BJ (cell line): ENCODE results near the gene EPRS1. TPM values are rescaled to one million over a fixed set of nuclear protein-coding genes. Genes with fewer than 3 reads are reported as not detected.
"Not testable (repeated sequence)": the region's sequence is repeated elsewhere in the genome, so short reads cannot be mapped to it uniquely, and the experiment has no call there.

Experiments used
- CTCF ChIA-PET: fragments of 350-600 bp; formaldehyde crosslinking; extraction: SDS; loops from one replicate; lab custom pipeline; 2021; ENCODE audit warnings: antibody characterized with exemption, inconsistent platforms; lab: Yijun Ruan, JAX
- POLR2A ChIA-PET: fragments of 300-600 bp; sonication (Branson Sonifier 250); formaldehyde crosslinking; extraction: SDS; loops from one replicate; lab custom pipeline; 2021; ENCODE audit warnings: antibody characterized with exemption; lab: Charles Lee
- DNase-seq: peaks from one replicate; pipeline ENCODE4 v3.0.0-alpha.2; 2011; ENCODE audit warnings: low read depth
- H3K27me3 ChIP-seq: 2 replicates; pipeline ENCODE4 v1.6.0; 2011; ENCODE audit warnings: low read length; ENCODE audit not compliant: control insufficient read depth, insufficient read depth
- H3K36me3 ChIP-seq: 2 replicates; pipeline ENCODE4 v1.5.1; 2011; ENCODE audit warnings: low read length; ENCODE audit not compliant: control insufficient read depth, insufficient read depth
- H3K4me3 ChIP-seq: 2 replicates; pipeline ENCODE4 v1.5.1; 2011; ENCODE audit warnings: low read depth, mild to moderate bottlenecking, control low read depth, low read length
- polyA plus RNA-seq: library from polyadenylated mRNA; depleted of rRNA; stranded (reverse); fragments of >200 nt; gene quantifications from 2 replicates; pipeline ENCODE4 v1.2.3, GENCODE V29; 2011
- TF ChIP-seq, protein P1 (sequence below): IDR thresholded peaks from 2 replicates; pipeline ENCODE4 v1.5.1; 2011; ENCODE audit warnings: low read depth, mild to moderate bottlenecking, control low read depth, inconsistent platforms, low read length, moderate library complexity; ENCODE audit not compliant: insufficient read depth

The EPRS1 gene
- polyA plus RNA-seq, 1 experiment, result 88.7 TPM

GRCh38 chr1:220089650-220090556 is 43.6 kb upstream of the EPRS1 start, which contains the start of gene BPNT1:
TSS of gene BPNT1 (minus strand) at chr1:220089788. CDS start at chr1:220079846, 9,942 bp downstream.
- peak; percentile 61 for DNase-seq
- Histone ChIP-seq H3K36me3 (no peaks in the 10 kb centered on the region), H3K27me3 (no peaks in the 10 kb centered on the region), H3K4me3 (peak within 1 kb of the TSS; percentile 62)
- TF ChIP-seq, protein P1, sequence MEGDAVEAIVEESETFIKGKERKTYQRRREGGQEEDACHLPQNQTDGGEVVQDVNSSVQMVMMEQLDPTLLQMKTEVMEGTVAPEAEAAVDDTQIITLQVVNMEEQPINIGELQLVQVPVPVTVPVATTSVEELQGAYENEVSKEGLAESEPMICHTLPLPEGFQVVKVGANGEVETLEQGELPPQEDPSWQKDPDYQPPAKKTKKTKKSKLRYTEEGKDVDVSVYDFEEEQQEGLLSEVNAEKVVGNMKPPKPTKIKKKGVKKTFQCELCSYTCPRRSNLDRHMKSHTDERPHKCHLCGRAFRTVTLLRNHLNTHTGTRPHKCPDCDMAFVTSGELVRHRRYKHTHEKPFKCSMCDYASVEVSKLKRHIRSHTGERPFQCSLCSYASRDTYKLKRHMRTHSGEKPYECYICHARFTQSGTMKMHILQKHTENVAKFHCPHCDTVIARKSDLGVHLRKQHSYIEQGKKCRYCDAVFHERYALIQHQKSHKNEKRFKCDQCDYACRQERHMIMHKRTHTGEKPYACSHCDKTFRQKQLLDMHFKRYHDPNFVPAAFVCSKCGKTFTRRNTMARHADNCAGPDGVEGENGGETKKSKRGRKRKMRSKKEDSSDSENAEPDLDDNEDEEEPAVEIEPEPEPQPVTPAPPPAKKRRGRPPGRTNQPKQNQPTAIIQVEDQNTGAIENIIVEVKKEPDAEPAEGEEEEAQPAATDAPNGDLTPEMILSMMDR, result no peak
- POLR2A ChIA-PET, result no interaction called here
- CTCF ChIA-PET, result interaction anchor here (0.9 to 1.3 kb wide), 4 partner anchors 9 to 77 kb away, joined by 3 to 4 read pairs (median 4); no protein-coding TSS in a partner anchor

- DNase-seq, H3K36me3 ChIP-seq, POLR2A ChIA-PET, H3K4me3 ChIP-seq, H3K27me3 ChIP-seq, CTCF ChIA-PET: not testable (repeated sequence)
These were observed 40.0 kb upstream of the EPRS1 start for GRCh38 chr1:220086261-220086686.

DNA sequence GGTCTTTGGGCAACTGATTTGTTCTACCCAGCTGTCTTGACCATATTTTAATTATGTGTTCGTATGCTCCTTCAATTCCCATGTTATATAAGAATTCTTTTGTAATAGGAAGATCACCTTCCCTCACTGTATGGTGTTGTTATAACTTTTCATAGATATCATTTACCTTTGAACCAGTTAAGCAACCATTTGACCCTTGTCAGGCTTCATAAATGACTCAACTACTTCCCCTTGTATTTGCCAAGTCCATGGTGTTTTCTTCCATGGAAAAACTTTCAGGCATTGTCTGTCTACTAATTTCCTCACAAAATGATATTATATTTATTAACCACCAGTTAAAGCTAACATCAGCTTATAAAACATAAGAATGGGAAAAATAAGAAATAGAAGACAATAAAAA is 38.2 kb upstream of the EPRS1 start:
- TF ChIP-seq, protein P1, result no peak
- no peak for DNase-seq
- ChIA-PET POLR2A (no interaction called here), CTCF (no interaction called here)
- no peaks in the 10 kb centered on the region for H3K36me3 ChIP-seq
- H3K27me3 ChIP-seq, result no peaks in the 10 kb centered on the region
- H3K4me3 ChIP-seq, result no peak overlapping the region

DNA sequence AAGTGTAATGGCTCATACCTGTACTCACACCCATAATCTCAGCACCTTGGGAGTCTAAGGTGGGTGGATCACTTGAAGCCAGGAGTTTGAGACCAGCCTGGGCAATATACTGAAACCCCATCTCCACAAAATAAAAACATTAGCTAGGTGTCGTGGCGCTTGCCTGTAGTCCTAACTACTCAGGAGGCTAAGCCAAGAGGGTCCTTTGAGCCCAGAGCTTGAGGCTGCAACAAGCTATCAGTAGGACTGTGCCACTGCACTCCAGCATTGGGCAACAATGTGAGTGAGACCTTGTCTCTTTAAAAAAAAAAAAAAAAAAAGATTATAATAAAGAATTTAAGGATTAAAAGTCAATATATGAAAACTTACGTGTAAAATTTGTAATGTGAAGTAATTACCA is 31.6 kb upstream of the EPRS1 start:
- no peak overlapping the region for H3K4me3 ChIP-seq
- ChIA-PET CTCF (no interaction called here), POLR2A (no interaction called here)
- no peak for DNase-seq
- no peaks in the 10 kb centered on the region for H3K36me3 ChIP-seq
- TF ChIP-seq, protein P1, result no peak
- no peaks in the 10 kb centered on the region for H3K27me3 ChIP-seq

DNA sequence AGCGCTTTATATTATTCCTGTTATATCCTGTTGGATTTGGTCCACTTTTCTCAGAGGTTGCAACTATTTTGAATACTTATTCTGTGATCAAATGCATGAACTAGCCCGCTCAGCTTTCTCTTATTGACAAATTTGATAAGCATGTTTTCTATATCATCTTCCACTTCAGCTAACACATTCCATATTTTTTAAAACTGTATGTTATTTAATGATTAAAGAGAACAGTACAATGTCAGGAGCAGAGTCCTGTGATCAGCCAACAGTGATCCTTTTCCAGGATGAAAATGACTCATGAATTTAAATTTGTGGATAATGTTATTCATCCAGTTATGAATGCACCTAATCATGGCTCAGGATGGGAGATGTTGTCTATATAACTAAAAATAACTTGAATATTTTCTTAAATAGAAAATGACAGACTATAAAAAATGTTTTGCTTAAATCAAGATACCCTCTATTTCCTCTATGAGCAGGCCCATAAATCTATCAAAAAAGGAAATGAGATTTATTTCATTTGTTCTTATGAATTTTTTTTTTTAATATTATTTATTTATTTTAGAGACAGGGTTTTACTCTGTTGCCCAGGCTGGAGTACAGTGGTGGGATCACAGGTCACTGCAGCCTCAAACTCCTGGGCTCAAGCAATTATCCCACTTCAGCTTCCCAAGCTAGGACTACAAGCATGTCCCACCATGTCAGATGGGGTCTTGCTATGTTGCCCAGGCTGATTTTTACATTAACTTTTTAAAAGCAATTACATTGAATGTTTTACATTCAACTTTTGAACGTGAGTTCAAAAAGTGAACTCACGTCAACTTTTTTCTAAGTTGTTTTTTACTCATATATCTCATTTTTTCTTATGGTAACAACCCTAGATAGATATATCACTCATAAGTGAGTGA is 30.8 kb upstream of the EPRS1 start:
- Histone ChIP-seq H3K36me3 (no peaks in the 10 kb centered on the region), H3K27me3 (no peaks in the 10 kb centered on the region), H3K4me3 (no peak overlapping the region)
- POLR2A ChIA-PET, result no interaction called here
- TF ChIP-seq, protein P1, result no peak
- CTCF ChIA-PET, result no interaction called here
- no peak for DNase-seq
